ENCODE data around the gene MFRP.
A peak's percentile ranks its signal among the peaks of the same experiment; 100 is the strongest.

GRCh38 chr11:119318240-119319135 lies 28.0 kb downstream of the MFRP start:
- TF ChIP-seq CTCF (IDR thresholded peaks at IDR 0.05 in 8 of 11, conservative IDR thresholded peaks at IDR 0.05 in 3 of 11) (no peak), POLR2A (IDR thresholded peaks at IDR 0.05) (no peak), POLR2AphosphoS5 (IDR thresholded peaks at IDR 0.05) (peak in 2 of 3 donors; percentile 34 to 70)
